Activated naive CD4-positive, alpha-beta T cell treated with anti-CD3 and anti-CD28 coated beads, Interleukin-2, amount 50 U/mL, for 72 hours (primary cell): ENCODE measurements around the gene MLH1. TPM values are rescaled to one million over a fixed set of nuclear protein-coding genes. Genes with fewer than 3 reads are reported as not detected.
"Not testable (repeated sequence)": the region's sequence is repeated elsewhere in the genome, so short reads cannot be mapped to it uniquely, and the experiment has no call there.

ENCODE experiments used
- ATAC-seq, 2 donors: fragments of 150-1000 bp; cut with Tn5 transposase; 2 replicates each; pipeline ENCODE4 v1.10.0; 2021; ENCODE audit warnings: mild to moderate bottlenecking in 2 of 2, moderate library complexity in 2 of 2
- DNase-seq, 2 donors: peaks; one replicate each; pipeline ENCODE4 v3.0.0; 2021 to 2022; ENCODE audit warnings: low spot score in 2 of 2
- H3K27ac Mint-ChIP-seq, 2 donors: one replicate each; pipeline ENCODE4 v1.8.0; 2022; ENCODE audit warnings: mild to moderate bottlenecking in 2 of 2, mixed read lengths in 2 of 2
- H3K36me3 Mint-ChIP-seq, 2 donors: one replicate each; pipeline ENCODE4 v1.8.0; 2022; ENCODE audit warnings: mixed read lengths in 2 of 2
- H3K9me3 Mint-ChIP-seq, 2 donors: one replicate each; pipeline ENCODE4 v1.8.0; 2022; ENCODE audit warnings: mixed read lengths in 2 of 2
- total RNA-seq, 2 donors: library from RNA; stranded (reverse); gene quantifications; one replicate each; pipeline ENCODE4 v1.2.3, GENCODE V29; 2022

Gene MLH1
- total RNA-seq, 2 donors from 2014 or later, result 67.1 to 88.3 TPM

DNA sequence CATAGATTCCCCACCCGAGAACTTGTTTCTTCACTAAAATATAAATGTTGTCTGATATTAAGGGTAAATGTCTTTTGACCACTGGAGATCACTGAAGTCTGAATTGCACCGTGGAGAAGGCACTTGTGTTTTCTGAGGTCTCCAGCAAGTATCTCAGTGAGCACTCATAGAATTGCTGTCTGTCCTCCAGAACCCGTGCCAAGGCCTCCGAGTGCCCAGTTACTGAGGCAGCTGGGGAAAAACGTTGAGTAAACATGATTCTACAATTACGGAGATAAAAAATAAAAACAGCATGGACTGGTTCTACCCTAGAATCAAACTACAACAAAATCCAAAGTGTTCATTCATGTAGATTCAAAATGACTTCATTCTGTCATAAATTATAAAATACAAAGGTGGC is 60.0 kb downstream of the MLH1 start:
- H3K27ac Mint-ChIP-seq, result peak overlapping the region; percentile 55 to 89
- ATAC-seq (no peak), DNase-seq (no peak)
- peaks cover 13 to 24% of the 10 kb centered on the region in 2 donors for H3K36me3 Mint-ChIP-seq
- no peaks in the 10 kb centered on the region for H3K9me3 Mint-ChIP-seq

DNA sequence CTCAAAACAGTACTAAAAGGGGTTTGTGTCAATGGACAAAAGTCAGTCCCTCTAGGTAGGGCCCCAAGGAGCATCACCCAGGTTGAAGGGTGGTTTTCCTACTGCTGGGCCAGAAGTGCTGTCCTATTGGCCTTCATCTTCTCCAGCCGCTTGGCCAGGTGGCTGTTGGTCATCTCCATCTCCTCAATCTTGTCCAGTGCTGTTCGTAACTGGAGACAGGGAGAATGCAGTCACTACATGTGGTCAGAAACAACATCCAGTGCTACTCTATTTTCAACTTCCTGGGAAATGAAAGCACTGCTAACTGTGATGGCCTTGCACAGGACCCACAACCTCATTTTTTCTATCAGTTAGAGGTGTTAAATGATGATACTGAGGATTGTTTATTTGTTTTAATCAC is 60.4 kb downstream of the MLH1 start:
- H3K36me3 Mint-ChIP-seq, result peaks cover 9 to 21% of the 10 kb centered on the region in 2 donors
- H3K27ac Mint-ChIP-seq, result peak overlapping the region; percentile 15 to 89
- ATAC-seq (no peak), DNase-seq (no peak)
- no peaks in the 10 kb centered on the region for H3K9me3 Mint-ChIP-seq

DNA sequence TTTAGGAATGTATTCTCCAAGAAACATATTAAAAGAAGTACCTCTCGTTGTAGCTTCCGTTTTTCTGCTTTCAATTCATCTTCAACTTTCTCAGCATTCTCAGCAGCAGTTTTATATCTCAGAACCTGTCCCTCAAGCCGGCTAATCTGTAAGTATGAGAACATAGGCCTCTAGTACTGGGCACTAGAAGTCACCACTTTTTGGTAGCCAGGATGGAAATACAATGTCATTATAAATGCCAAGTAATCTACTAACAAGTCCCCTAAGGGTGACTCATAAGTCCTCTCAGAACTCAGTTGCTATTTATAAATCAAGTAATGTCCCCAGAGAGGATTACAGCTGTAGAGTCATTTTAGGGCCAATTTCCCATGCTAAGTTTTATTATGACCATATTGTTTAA is 61.1 kb downstream of the MLH1 start:
- Mint-ChIP-seq H3K36me3 (peaks cover 3 to 15% of the 10 kb centered on the region in 2 donors), H3K27ac (peak overlapping the region; percentile 76 to 89)
- peak; percentile 89 to 95 for ATAC-seq

DNA sequence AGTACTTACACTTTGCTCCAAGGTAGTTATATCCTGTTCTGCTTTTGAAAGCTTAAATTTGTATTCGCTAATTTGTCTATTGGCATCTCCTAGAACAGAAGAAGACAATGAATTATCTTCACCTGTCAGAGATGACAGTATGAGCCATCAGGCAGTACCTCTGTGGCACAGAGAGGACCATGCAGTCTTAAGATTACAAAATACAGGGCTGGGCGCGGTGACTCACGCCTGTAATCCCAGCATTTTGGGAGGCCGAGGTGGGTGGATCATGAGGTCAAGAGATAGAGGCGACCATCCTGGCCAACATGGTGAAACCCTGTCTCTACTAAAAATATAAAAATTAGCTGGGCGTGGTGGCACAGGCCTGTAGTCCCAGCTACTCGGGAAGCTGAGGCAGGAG is 61.8 kb downstream of the MLH1 start:
- ATAC-seq, DNase-seq, H3K9me3 Mint-ChIP-seq: not testable (repeated sequence)
- Mint-ChIP-seq H3K36me3 (peaks cover 0 to 12% of the 10 kb centered on the region in 2 donors), H3K27ac (peak overlapping the region in 1 of 2 donors; percentile 89)

More for the DNA sequence above, 61.1 kb downstream of the MLH1 start:
- no peak for DNase-seq
- H3K9me3 Mint-ChIP-seq, result no peaks in the 10 kb centered on the region

DNA sequence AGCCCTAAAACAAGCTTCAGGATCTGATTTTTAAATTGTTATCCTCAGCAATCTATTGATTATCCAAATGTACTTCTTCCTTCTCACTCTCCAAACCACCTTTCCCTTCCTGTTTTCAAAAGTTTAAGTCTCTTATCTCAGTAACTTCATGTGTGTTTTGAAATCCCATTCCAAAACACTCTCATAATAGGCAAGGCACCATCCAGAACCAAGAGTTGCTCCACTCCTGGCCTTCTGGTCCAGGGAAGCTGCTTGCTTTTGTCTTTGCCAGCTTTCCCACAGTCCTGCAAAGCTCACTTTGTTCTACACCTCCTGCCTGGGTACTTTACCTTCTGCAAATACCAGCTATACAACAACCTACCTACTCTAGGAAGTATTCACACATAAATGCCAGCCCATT is 63.5 kb downstream of the MLH1 start:
- Mint-ChIP-seq H3K36me3 (peaks cover under 1 to 6% of the 10 kb centered on the region in 2 donors), H3K9me3 (no peaks in the 10 kb centered on the region), H3K27ac (peak overlapping the region; percentile 40 to 69)
- ATAC-seq, result no peak
- DNase-seq, result no peak

DNA sequence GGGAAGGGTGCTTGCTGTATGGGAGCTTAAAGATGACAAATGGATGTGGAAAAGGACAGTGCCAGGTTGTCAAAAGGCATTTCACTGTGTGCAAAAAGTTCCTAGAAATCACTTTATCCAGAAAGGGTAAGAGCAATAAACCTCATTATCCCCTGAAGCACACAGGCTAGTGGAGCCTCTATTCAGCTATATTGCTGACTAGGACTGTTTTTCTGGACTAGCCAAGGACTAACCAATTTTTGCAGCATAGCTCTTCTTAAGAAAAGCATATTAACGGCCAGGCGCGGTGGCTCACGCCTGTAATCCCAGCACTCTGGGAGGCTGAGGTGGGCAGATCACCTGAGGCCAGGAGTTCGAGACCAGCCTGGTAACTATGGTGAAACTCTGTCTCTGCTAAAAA is 64.8 kb downstream of the MLH1 start:
- peaks cover 0 to 7% of the 10 kb centered on the region in 2 donors for H3K36me3 Mint-ChIP-seq
- no peak for DNase-seq
- H3K9me3 Mint-ChIP-seq, result no peaks in the 10 kb centered on the region
- no peak for ATAC-seq
- no peak overlapping the region for H3K27ac Mint-ChIP-seq

DNA sequence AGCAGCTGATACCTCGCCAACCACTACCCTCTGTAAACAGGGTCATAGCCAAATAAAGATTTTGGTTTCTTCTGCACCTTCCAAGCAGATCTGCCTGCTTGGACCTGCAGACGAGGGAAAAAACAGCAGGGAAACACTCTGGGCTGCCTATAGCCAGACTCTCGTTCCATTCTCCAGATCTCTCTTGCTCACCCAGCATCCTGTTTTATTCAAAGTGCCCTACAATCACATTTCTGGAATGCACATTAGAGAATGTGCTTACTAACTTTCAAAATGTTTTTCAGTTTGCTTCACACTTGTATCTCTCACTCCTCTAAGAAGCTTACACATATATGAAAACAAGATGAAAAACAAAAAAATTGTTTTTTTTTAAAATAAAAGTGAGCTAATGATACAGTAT is 71.4 kb downstream of the MLH1 start:
- Mint-ChIP-seq H3K27ac (no peak overlapping the region), H3K9me3 (no peaks in the 10 kb centered on the region), H3K36me3 (peaks cover 0 to 7% of the 10 kb centered on the region in 2 donors)
- DNase-seq (no peak), ATAC-seq (no peak)

DNA sequence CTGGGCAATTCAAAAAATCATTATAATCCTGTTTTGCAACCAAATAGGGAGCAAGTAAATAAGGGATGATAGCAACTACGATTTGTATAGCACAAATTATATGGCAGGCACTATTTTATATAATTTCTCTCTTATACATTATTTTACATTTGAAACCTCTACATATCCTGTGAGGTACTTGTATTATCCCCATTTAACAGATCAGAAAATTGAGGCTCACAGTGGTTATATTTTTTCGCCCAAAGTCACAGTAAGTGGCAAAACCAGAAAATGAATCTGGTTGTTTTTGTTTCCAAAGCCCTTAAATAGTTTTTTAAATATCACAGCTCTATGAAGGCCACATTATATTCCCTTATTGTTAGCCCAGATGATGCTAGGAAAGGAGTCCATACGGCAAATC is 74.3 kb downstream of the MLH1 start:
- no peak for DNase-seq
- no peak for ATAC-seq
- H3K36me3 Mint-ChIP-seq, result no peaks in the 10 kb centered on the region
- no peaks in the 10 kb centered on the region for H3K9me3 Mint-ChIP-seq
- no peak overlapping the region for H3K27ac Mint-ChIP-seq

DNA sequence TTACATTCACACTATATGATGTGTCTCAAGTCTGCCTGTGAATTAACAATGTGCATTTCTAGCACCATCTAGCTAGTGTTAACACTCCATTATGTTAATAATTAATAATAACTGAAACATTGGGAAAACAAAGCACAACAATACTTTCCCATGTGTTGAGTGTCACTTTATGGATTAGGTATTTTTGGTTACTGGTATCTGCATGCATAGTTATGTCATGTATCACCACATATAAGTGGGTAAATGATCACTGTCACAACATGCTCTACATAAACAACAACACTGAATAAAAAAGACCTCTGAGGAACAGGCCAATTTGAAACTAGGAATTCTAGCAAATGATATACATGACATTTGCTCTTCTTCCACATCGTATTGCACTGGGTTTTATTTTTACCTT is 74.7 kb downstream of the MLH1 start:
- Mint-ChIP-seq H3K27ac (no peak overlapping the region), H3K36me3 (no peaks in the 10 kb centered on the region), H3K9me3 (no peaks in the 10 kb centered on the region)
- DNase-seq (no peak), ATAC-seq (no peak)

DNA sequence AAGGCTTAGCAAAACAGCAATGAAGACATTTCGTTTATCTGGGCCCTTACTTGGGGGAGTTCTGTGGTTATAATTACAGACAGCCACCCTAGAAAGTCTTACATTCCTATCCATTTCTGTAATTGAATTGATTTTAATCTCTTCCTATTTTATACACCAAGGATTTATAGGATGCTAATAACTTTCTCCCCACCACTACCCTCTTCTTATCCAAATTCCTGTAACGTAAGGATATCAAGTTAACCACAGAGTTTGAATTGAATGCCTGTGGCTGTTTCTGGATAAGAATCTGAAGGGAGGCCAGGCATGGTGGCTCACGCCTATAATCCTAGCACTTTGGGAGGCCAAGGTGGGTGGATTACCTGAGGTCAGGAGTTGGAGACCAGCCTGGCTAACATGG is 78.6 kb downstream of the MLH1 start:
- H3K36me3 Mint-ChIP-seq, result peaks cover 0 to 4% of the 10 kb centered on the region in 2 donors
- DNase-seq, result no peak

DNA sequence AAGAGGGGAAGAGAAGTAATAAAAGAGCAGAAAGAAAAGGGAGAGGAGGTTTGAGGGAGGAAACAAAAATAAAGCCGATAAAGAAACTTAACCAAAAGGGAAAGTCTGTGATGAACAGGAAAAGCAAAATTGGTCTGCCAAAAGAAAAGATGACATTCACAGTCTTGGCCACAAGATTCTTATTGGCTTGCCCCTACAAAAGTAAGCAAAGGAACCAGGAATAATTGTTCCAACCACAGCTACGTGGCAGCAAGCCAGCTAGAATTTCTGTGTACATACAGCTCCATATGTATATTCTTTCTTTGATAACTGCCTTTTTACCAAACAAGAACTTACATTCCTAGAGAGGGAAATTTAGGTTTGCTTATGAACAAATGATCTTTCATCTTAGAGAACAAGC is 79.6 kb downstream of the MLH1 start:
- no peak overlapping the region for H3K27ac Mint-ChIP-seq
- ATAC-seq, result peak in 1 of 2 donors; percentile 20
- H3K36me3 Mint-ChIP-seq, result peaks cover 0 to 4% of the 10 kb centered on the region in 2 donors
- H3K9me3 Mint-ChIP-seq, result no peaks in the 10 kb centered on the region
- no peak for DNase-seq

More for the DNA sequence above, 78.6 kb downstream of the MLH1 start:
- no peak overlapping the region for H3K27ac Mint-ChIP-seq
- no peaks in the 10 kb centered on the region for H3K9me3 Mint-ChIP-seq
- no peak for ATAC-seq

DNA sequence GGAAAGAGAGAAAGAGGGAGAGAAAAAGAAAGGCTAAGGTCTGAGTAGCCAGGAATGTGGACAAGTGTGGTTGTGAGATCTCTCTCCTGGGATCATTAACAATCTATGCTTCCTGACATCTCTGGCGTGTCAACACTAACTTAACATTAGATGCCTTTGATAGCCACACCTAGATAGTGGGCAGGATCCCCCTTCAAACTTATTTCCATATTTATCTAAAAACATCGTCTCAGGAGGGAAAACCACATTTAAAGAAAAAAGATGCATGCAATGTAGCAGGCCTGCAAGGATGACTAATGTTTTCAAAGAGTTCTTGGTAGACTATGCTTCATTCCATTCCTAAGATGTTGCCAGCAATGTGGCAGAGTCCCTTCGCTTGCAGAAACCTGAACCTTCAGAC is 80.9 kb downstream of the MLH1 start:
- ATAC-seq (peak in 1 of 2 donors; percentile 75), DNase-seq (no peak)
- Mint-ChIP-seq H3K36me3 (peaks cover 0 to 4% of the 10 kb centered on the region in 2 donors), H3K9me3 (no peaks in the 10 kb centered on the region), H3K27ac (no peak overlapping the region)

DNA sequence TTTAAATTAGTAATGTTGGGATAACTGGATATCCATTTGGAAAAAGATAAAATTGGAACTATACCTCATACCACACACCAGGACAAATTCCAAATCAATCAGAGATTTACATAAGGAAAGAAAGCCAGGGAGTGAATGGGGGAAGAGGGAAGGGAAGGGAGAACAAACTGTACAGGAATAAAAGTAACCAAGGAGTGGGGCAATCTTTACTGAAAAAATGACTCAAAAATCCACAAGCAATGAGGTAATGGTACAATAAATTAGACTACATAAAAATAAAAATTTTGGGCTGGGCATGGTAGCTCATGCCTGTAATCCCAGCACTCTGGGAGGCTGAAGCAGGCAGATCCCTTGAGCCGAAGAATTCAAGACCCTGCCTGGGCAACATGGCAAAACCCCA is 82.6 kb downstream of the MLH1 start:
- ATAC-seq (no peak), DNase-seq (no peak)
- H3K36me3 Mint-ChIP-seq, result peaks cover 0 to 4% of the 10 kb centered on the region in 2 donors
- no peak overlapping the region for H3K27ac Mint-ChIP-seq
- H3K9me3 Mint-ChIP-seq, result no peaks in the 10 kb centered on the region

DNA sequence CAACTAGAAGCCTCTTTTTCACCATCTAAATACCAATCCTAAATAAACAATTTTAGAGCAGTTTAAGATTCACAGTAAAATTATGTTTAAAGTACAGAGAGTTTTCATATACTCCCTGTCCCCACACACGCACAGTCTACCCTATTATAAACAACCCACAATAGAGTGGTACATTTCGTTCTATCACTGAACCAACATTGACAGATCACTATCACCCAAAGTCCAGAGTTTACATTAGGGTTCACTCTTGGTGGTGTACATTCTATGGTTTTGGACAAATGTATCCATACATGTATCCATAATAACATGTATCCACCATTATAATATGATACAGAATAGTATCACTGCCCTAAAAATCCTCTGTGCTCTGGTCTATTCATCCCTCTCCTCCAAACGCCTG is 89.0 kb downstream of the MLH1 start:
- no peak for DNase-seq
- no peaks in the 10 kb centered on the region for H3K36me3 Mint-ChIP-seq
- H3K9me3 Mint-ChIP-seq, result no peaks in the 10 kb centered on the region
- no peak for ATAC-seq
- no peak overlapping the region for H3K27ac Mint-ChIP-seq

DNA sequence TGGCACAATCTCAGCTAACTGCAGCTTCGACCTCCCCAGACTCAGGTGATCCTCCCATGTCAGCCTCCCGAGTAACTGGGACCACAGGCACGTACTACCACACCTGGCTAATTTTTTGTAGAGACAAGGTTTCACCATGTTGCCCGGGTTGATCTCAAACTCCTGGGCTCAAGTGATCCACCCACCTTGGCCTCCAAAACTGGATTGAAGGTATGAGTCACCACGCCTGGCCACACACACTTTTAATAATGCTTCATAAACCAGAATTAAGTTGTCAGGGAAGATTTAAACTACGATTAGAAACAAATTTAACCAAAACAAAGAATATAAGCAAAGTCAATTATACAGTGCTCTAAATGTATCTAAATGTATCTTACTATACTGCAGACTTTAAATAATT is 93.6 kb downstream of the MLH1 start:
- no peak for DNase-seq
- Mint-ChIP-seq H3K27ac (no peak overlapping the region), H3K36me3 (no peaks in the 10 kb centered on the region), H3K9me3 (no peaks in the 10 kb centered on the region)
- no peak for ATAC-seq

DNA sequence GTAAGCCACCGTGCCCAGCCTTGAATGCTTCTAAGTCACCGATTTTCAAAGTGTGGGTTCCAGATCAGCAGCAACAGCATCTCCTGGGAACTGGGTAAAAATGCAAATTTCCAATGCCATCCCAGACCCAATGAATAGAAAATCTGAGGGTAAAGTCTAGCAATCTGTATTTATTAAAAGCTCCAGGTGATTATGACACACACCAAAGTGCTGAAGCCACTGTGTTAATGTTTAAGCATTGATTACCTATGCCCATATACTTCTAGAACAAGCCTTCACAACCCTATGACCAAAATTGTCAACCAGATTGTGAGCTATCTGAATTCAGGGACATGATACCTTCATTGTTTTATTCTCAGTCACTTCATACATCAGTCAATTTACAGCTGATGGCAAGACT is 94.6 kb downstream of the MLH1 start:
- H3K9me3 Mint-ChIP-seq, result no peaks in the 10 kb centered on the region
- H3K27ac Mint-ChIP-seq, result no peak overlapping the region
- DNase-seq, result no peak
- ATAC-seq, result no peak
- no peaks in the 10 kb centered on the region for H3K36me3 Mint-ChIP-seq

DNA sequence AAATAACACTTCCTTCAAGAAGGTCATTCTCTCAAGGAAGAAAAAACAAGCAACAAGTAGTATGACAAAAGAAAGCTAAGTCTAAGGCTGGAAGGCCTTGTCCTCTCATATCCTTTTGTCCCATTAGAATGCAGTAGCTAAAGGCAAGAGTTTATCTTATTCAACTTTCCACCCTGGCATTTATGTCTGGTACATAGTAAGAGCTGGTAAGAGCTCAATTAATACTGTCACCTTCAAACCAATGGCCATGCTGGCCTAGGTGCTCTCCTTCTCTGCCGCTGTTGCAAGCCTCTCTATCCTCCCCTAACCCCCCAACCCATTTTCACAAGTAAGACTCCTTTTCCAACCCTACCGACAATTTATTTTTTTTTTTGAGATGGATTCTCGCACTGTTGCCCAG is 99.2 kb downstream of the MLH1 start:
- Mint-ChIP-seq H3K36me3 (no peaks in the 10 kb centered on the region), H3K27ac (peak overlapping the region in 1 of 2 donors; percentile 15), H3K9me3 (no peaks in the 10 kb centered on the region)
- no peak for ATAC-seq
- no peak for DNase-seq

DNA sequence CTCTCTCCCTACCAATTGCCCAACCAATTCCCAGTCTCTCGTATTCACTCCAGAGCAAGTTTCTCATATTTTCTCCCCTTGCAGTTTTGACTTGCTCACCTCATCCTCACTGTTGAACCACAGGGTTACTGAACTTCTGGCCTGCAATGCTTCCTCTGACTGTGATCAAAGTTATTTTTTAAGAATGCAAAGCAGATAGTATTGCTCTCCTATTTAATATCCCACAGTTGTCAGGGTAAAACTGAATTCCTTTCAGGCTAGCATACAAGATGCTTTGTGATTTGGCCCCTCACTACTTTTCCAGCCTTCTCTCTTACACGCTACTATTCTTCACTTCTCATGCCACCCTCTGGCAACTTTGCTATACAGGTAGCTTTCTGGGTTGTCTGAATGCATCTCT is 100.2 kb downstream of the MLH1 start:
- peak overlapping the region in 1 of 2 donors; percentile 2 for H3K27ac Mint-ChIP-seq
- no peaks in the 10 kb centered on the region for H3K36me3 Mint-ChIP-seq
- no peak for ATAC-seq
- DNase-seq, result no peak
- H3K9me3 Mint-ChIP-seq, result no peaks in the 10 kb centered on the region

DNA sequence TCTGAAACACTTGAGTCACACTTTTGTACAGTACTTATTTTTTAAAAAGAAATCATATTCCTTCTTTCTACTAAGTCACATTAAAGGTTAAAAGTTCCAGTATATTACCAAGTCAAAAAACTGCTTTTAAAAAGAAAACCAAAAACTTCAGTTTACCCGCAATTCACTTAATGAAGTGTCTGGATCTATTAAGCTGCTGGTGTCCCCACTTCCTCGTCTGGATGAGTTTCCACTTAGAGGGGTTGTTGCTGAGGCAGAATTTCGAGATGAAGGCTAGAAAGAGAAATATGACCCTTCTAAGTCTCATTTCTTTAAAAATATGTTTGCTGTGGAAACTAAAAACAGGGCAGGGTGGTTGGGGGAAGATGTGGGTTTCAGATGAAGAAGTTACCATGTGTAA is 101.3 kb downstream of the MLH1 start:
- Mint-ChIP-seq H3K27ac (no peak overlapping the region), H3K9me3 (no peaks in the 10 kb centered on the region), H3K36me3 (no peaks in the 10 kb centered on the region)
- no peak for ATAC-seq
- DNase-seq, result no peak
